GM18499 (cell line): Measurements from ENCODE around the gene EML4.
"Not testable (repeated sequence)": the region's sequence is repeated elsewhere in the genome, so short reads cannot be mapped to it uniquely, and the experiment has no call there.

Experiments used
- ATAC-seq: cut with Tn5 transposase; IDR thresholded peaks from one replicate; pipeline ENCODE4 v1.9.1; 2021; ENCODE audit warnings: moderate number of reproducible peaks; ENCODE audit not compliant: insufficient read depth, unreplicated experiment

The EML4 gene

GRCh38 chr2:42170619-42171395 is 1.7 kb downstream of the EML4 start:
- no peak for ATAC-seq

DNA sequence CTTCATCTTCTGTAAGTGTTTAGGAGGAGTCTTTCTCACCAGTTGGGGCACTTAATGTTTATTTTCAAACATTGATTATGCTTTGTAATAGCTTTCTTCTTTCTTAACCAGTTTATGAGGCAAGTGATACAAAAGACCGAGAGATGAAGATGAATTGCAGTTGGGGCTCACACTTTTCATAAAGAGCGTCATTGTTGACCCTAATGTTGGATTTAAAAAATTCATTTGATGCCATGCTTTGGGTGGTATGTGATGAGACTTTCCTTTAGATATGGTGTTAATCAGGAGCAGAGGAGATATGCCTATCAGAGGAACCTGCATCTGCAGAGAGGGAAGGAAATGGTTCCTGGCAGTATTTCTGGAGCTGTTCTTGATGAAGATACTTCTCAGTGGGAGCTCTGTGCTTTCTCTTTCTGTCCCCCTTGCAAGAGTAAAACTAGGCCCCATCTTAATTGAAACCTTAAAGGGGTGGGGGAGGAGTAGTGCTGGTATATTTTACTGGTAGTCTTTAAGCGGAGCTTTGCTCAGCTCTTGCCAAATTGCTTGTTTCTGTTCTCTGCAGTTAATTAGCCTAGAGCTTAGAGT is 2.3 kb downstream of the EML4 start:
- no peak for ATAC-seq

DNA sequence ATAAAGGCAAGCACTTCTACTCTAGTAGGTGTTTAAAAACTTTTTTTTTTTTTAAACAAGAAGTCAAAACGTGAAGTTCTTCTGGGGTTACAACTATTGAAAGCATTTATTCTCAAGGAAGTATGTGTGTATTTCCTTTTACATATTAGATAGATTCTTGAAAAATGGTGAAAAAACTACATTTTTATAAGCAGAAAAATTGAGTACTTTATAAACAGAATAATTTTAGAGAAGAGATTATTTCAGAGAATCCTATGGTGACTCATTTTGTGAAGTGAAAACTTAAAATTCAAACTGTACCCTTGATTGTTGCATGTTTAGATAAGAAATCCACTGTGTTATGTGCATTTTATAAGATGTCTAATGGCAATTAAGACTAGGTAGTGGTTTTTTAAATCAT is 2.9 kb downstream of the EML4 start:
- no peak for ATAC-seq

DNA sequence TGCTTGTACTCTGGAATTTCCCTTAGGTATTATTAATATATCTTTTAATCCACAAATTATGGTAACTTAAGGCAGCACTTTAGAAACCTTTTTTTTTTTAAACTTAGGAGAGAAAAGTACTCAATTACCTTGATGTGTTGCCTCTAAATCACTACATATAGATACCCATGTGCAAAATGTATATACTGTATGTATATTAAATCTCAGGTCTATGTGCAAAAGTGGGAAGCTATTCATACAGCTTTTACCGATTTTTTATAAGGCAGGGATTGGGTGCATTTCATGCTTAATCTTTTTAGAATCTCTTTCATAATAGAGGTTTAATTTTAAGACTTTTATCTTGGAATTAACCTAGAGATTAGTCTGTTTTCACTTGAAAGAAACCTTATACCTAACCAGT is 3.4 kb downstream of the EML4 start:
- ATAC-seq = no peak

DNA sequence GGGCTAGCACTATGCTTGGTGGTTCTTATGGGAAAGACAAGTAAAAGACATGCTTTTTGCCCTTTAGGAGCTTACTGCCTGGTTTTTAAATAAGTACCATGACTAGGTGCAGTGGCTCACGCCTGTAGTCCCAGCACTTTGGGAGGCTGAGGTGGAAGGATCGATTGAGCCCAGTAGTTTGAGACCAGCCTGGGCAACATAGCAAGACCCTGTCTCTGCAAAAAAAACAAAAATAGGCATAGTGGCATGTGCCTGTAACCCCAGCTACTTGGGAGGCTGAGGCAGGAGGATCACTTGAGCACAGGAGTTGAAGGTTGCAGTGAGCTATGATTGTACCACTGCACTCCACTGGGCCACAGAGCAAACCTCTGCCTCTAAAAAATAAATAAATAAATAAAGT is 4.3 kb downstream of the EML4 start:
- not testable (repeated sequence) for ATAC-seq

DNA sequence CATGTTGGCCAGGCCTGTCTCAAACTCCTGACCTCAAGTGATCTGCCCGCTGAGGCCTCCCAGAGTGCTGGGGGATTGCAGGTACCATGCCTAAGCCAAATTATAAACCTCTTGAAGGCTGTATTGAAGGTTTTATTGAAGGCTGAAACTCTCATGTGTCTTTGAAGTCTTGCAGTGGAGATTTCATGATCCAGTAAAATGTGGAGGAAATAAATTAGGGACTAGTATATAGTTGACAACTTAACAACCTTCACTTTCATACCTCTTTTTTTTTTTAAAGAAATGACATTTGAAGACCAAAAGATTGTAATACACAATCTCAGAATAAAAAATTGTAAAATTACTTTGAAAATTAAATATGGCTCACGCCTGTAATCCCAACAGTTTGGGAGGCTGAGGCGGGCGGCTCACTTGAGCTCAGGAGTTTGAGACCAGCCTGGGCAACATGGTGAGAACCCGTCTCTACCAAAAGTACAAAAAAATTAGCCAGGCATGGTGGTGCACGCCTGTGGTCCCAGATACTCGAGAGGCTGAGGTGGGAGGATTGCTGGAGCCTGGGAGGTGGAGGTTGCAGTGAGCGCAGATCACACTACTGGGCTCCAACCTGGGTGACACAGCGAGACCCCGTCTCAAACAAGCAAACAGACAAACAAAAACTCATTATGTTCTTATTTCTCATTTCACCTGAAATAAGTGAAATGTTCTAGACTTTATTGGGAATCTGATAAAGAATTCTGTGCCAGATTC is 8.0 kb downstream of the EML4 start:
- ATAC-seq = no peak

- no peak for ATAC-seq
Measured at GRCh38 chr2:42178335-42178734, 9.2 kb downstream of the EML4 start.

GRCh38 chr2:42180300-42180699 is 11.1 kb downstream of the EML4 start:
- no peak for ATAC-seq

DNA sequence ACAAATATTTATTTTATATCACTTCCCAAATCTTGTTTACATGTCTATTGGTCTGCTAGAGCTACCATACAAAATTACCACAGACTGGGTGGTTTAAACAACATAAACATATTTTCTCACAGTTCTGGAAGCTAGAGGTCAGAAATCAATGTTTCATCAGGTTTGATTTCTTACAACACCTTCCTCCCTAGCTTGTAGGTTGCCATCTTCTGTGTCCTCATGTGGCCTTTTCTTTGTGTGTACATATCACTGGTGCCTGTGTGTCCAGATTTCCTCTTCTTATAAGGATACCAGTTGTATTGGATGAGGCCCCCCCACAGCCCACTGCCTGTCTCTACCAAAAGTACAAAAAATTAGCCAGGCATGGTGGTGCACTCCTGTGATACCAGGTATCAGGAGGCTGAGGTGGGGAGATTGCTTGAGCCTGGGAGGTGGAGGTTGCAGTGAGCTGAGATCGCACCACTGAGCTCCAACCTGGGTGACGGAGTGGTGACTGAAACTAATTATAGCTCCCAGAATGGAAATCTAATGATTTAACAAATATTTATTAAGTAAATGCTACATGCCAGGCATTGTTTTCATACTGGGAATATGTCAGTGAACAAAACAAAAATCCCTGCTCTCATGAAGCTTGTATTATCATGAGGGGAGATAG is 13.6 kb downstream of the EML4 start:
- no peak for ATAC-seq

- ATAC-seq = no peak
Measured at GRCh38 chr2:42183775-42184174, 14.6 kb downstream of the EML4 start.

- ATAC-seq = no peak
Measured at GRCh38 chr2:42184346-42184745, 15.2 kb downstream of the EML4 start.

- ATAC-seq = no peak
Measured at GRCh38 chr2:42185220-42185921, 16.2 kb downstream of the EML4 start.

GRCh38 chr2:42186366-42186765 is 17.2 kb downstream of the EML4 start:
- no peak for ATAC-seq

DNA sequence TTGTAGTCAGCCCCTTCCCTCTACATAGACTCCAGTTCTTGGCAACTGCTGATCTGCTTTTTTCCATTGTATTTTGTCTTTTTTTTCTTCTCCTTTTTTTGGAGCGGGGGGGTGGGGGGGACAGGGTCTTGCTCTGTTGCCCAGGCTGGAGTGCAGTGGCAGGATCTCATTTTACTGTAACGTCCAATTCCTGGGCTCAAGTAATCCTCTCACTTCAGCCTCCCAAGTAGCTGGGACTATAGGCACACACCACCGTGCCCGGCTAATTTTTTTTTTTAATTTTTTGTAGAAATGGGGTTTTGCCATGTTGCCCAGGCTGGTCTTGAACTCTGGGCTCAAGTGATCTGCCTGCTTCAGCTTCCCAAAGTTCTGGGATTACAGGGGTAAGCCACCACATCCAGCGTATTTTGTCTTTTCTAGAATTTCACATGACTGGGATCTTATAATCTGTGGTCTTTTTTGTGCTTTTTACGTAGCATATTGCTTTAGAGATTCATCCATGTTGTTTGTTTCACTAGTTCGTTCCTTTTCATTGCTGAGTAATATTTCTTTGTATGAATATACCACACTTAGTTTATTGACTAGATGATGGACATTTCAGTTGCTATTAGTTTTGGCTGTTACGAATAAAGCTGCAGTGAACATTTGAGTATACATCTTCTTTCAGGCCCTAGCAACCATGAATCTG is 17.9 kb downstream of the EML4 start:
- ATAC-seq = no peak

- ATAC-seq = no peak
Measured at GRCh38 chr2:42187886-42188285, 18.7 kb downstream of the EML4 start.

- ATAC-seq = no peak
Measured at GRCh38 chr2:42189235-42189566, 20.0 kb downstream of the EML4 start.

- no peak for ATAC-seq
Measured at GRCh38 chr2:42190191-42190590, 21.0 kb downstream of the EML4 start.

- no peak for ATAC-seq
Measured at GRCh38 chr2:42191285-42192009, 22.3 kb downstream of the EML4 start.

GRCh38 chr2:42192010-42192373 is 22.8 kb downstream of the EML4 start:
- ATAC-seq = no peak
